Activated CD4-positive, alpha-beta T cell treated with anti-CD3 and anti-CD28 coated beads, Interleukin-10, Interleukin-2, amounts not matched to agents 100 ng/mL and 50 ng/mL, durations not matched to agents 16 hours and 8 hours (primary cell): Measurements from ENCODE around the gene EGFR.

Experiments
- DNase-seq: peaks from one replicate; pipeline ENCODE4 v3.0.0-alpha.2; 2020

Gene EGFR

GRCh38 chr7:55194522-55194921 is 175.7 kb downstream of the EGFR start:
- no peak for DNase-seq

- no peak for DNase-seq
These were observed 180.0 kb downstream of the EGFR start for GRCh38 chr7:55198634-55199392.

- no peak for DNase-seq
These were observed 180.6 kb downstream of the EGFR start for GRCh38 chr7:55199418-55199817.

GRCh38 chr7:55200441-55200840 is 181.6 kb downstream of the EGFR start:
- no peak for DNase-seq

GRCh38 chr7:55202150-55202913 is 183.5 kb downstream of the EGFR start:
- no peak for DNase-seq

GRCh38 chr7:55203300-55203699 is 184.5 kb downstream of the EGFR start:
- DNase-seq: no peak

GRCh38 chr7:55205124-55205955 is 186.5 kb downstream of the EGFR start:
- DNase-seq: no peak

- DNase-seq: peak; percentile 74
These were observed 187.6 kb downstream of the EGFR start for GRCh38 chr7:55206235-55207029.

- peak; percentile 51 for DNase-seq
These were observed 188.8 kb downstream of the EGFR start for GRCh38 chr7:55207436-55208125.

GRCh38 chr7:55209366-55209765 is 190.5 kb downstream of the EGFR start:
- DNase-seq: no peak

GRCh38 chr7:55210176-55210575 is 191.4 kb downstream of the EGFR start:
- DNase-seq: no peak

GRCh38 chr7:55210716-55211115 is 191.9 kb downstream of the EGFR start:
- no peak for DNase-seq

GRCh38 chr7:55211726-55212125 is 192.9 kb downstream of the EGFR start:
- no peak for DNase-seq

GRCh38 chr7:55212176-55212575 is 193.4 kb downstream of the EGFR start:
- DNase-seq: no peak

GRCh38 chr7:55212838-55213237 is 194.0 kb downstream of the EGFR start:
- no peak for DNase-seq

GRCh38 chr7:55214707-55215106 is 195.9 kb downstream of the EGFR start:
- DNase-seq: no peak

- DNase-seq: no peak
These were observed 204.2 kb downstream of the EGFR start for GRCh38 chr7:55223023-55223422.

GRCh38 chr7:55224111-55224510 is 205.3 kb downstream of the EGFR start:
- no peak for DNase-seq

GRCh38 chr7:55224810-55225209 is 206.0 kb downstream of the EGFR start:
- DNase-seq: no peak

GRCh38 chr7:55230014-55230413 is 211.2 kb downstream of the EGFR start:
- DNase-seq: no peak

- no peak for DNase-seq
These were observed 213.0 kb downstream of the EGFR start for GRCh38 chr7:55231736-55232280.

- DNase-seq: no peak
These were observed 214.2 kb downstream of the EGFR start for GRCh38 chr7:55233001-55233400.
